Upper lobe of left lung (tissue), 6 donors: ENCODE measurements around the gene MCF2L. TPM values are rescaled to one million over a fixed set of nuclear protein-coding genes. Genes with fewer than 3 reads are reported as not detected.
A peak's percentile ranks its signal among the peaks of the same experiment; 100 is the strongest.

ENCODE experiments used
- ATAC-seq, 2 donors: fragments of 200-7000 bp; cut with Tn5 transposase; one replicate each; pipeline ENCODE4 v1.9.1; 2022; ENCODE audit warnings: mild to moderate bottlenecking in 2 of 2, moderate library complexity in 2 of 2; ENCODE audit not compliant: low FRiP score in 2 of 2
- DNase-seq, 2 donors: peaks; one replicate each; pipeline ENCODE4 v3.0.0-alpha.2; 2019 to 2020
- H3K27ac ChIP-seq, 4 donors: fragments of 200-600 bp; sonication (generic); one replicate each; pipeline ENCODE4 v1.5.1; 2016 to 2019
- H3K27me3 ChIP-seq, 4 donors: fragments of 200-600 bp; sonication (generic); one replicate each; pipeline ENCODE4 v1.5.1; 2017 to 2019
- H3K36me3 ChIP-seq, 4 donors: fragments of 200-600 bp; sonication (generic); one replicate each; pipeline ENCODE4 v1.5.1; 2016 to 2019
- H3K4me1 ChIP-seq, 4 donors: fragments of 200-600 bp; sonication (generic); one replicate each; pipeline ENCODE4 v1.5.1; 2018 to 2019
- H3K4me3 ChIP-seq, 4 donors: fragments of 200-600 bp; sonication (generic); one replicate each; pipeline ENCODE4 v1.5.1; 2017 to 2019; ENCODE audit warnings: mild to moderate bottlenecking in 2 of 4, moderate library complexity in 1 of 4
- H3K9me3 ChIP-seq, 4 donors: fragments of 200-600 bp; sonication (generic); one replicate each; pipeline ENCODE4 v1.5.1; 2018 to 2019
- EP300 ChIP-seq, 4 donors: sonication (generic); formaldehyde crosslinking; IDR thresholded peaks; one replicate each; pipeline ENCODE4 v1.5.1; 2017; ENCODE audit warnings: antibody characterized with exemption in 4 of 4, control low read depth in 2 of 4
- POLR2A ChIP-seq, 4 donors: fragments of 450-650 bp; IDR thresholded peaks; one replicate each; pipeline ENCODE4 v1.5.1; 2016 to 2017; ENCODE audit warnings: antibody characterized with exemption in 4 of 4, mild to moderate bottlenecking in 2 of 4
- POLR2AphosphoS5 ChIP-seq, 2 donors: sonication (generic); formaldehyde crosslinking; IDR thresholded peaks; one replicate each; pipeline ENCODE4 v1.5.1; 2017; ENCODE audit warnings: antibody characterized with exemption in 2 of 2
- WGBS, 2 donors: methylation state at CpG; one replicate each; pipeline ENCODE4 v1.1.5; 2017 to 2018; 5-methylcytosine and 5-hydroxymethylcytosine counted together
- total RNA-seq, 6 donors: library from RNA; depleted of rRNA in 4 of 6; stranded (reverse); fragments of >200 nt in 4 of 6; gene quantifications; one replicate each; pipeline versions ENCODE4 v1.1.0 to v1.2.1, GENCODE V29; 2016 to 2021
- TF ChIP-seq, protein P1 (sequence below), 6 experiments: fragments of 450-650 bp in 4 of 6; fragments of 200-600 bp in 2 of 6; sonication (generic) in 2 of 6; IDR thresholded peaks; one replicate each; pipeline ENCODE4 v1.5.1; 2016 to 2019; ENCODE audit warnings: antibody characterized with exemption in 6 of 6
- donor health status: DM: no; HTN: no; CAD: no; lungs with moderate emphysema.
- donor health status: DM: no; HTN: yes; CAD: no; lungs with severe emphysema.

The MCF2L gene
- total RNA-seq, 6 donors from 2014 or later: 14.3 to 99.5 (median 53.1) TPM

DNA sequence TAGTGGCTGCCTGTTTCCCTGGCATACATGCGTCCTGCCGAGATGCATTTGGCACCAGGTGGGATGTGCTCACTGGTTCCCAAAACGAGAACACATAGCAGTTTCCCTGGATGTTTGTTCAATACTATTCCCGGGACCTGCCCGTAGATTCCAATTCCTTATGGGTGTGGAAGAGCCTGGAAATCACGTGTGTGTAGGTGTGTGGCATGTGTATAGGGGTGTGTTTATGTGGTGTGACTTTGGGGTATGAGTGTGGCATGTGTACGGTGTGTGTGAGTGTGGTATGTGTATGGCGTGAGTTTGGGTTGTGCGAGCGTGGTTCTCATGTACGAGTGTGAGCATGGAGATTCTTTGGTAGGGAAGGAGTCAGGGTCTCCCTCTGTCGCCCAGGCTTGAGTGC lies 133.7 kb downstream of the MCF2L start:
- H3K4me1 ChIP-seq: peaks cover 0 to 7% (median 2%) of the 10 kb centered on the region in 4 donors
- DNase-seq: no peak
- no peak overlapping the region for H3K27ac ChIP-seq
- H3K36me3 ChIP-seq: peaks cover 0 to 4% (median 0%) of the 10 kb centered on the region in 4 donors
- TF ChIP-seq EP300 (IDR thresholded peaks at IDR 0.05) (no peak), POLR2A (IDR thresholded peaks at IDR 0.05) (no peak), POLR2AphosphoS5 (IDR thresholded peaks at IDR 0.05) (no peak)
- TF ChIP-seq, protein P1, sequence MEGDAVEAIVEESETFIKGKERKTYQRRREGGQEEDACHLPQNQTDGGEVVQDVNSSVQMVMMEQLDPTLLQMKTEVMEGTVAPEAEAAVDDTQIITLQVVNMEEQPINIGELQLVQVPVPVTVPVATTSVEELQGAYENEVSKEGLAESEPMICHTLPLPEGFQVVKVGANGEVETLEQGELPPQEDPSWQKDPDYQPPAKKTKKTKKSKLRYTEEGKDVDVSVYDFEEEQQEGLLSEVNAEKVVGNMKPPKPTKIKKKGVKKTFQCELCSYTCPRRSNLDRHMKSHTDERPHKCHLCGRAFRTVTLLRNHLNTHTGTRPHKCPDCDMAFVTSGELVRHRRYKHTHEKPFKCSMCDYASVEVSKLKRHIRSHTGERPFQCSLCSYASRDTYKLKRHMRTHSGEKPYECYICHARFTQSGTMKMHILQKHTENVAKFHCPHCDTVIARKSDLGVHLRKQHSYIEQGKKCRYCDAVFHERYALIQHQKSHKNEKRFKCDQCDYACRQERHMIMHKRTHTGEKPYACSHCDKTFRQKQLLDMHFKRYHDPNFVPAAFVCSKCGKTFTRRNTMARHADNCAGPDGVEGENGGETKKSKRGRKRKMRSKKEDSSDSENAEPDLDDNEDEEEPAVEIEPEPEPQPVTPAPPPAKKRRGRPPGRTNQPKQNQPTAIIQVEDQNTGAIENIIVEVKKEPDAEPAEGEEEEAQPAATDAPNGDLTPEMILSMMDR (IDR thresholded peaks at IDR 0.05): no peak
- WGBS, 2 donors: 83 to 88% methylated on average over 12 of the region's 12 CpGs
- peak in 1 of 2 donors; percentile 25 for ATAC-seq
- H3K9me3 ChIP-seq: no peaks in the 10 kb centered on the region
- H3K27me3 ChIP-seq: no peaks in the 10 kb centered on the region
- H3K4me3 ChIP-seq: no peak overlapping the region

DNA sequence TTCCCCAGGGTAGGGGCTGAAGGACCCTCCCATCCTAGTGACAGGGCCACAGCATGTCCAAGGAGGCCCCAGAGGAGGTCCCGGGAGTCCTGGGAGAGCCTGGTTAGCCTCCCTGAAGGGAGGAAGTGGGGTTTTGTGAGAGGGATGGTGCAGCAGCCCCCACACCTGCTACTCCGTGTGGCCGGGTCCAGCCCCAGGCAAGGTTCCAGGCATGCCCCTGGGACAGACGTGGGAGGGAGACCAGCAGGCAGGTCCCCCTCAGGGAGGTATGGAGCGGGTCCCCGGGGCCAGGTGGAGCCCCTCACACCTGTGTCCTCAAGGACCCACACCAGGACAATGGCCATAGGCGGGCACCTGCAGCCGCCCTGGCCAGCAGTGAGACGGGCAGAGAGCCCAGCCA lies 134.6 kb downstream of the MCF2L start:
- DNase-seq (peak in 1 of 2 donors; percentile 71), ATAC-seq (peak; percentile 17 to 42)
- TF ChIP-seq POLR2AphosphoS5 (IDR thresholded peaks at IDR 0.05) (no peak), EP300 (IDR thresholded peaks at IDR 0.05) (no peak), POLR2A (IDR thresholded peaks at IDR 0.05) (no peak)
- TF ChIP-seq, protein P1 (IDR thresholded peaks at IDR 0.05): no peak
- H3K27me3 ChIP-seq: no peaks in the 10 kb centered on the region
- H3K27ac ChIP-seq: no peak overlapping the region
- no peaks in the 10 kb centered on the region for H3K9me3 ChIP-seq
- 61 to 95% methylated on average over 4 to 9 of the region's 9 CpGs for WGBS, 2 donors
- peaks cover 0 to 7% (median 2%) of the 10 kb centered on the region in 4 donors for H3K4me1 ChIP-seq
- peaks cover 0 to 2% (median 0%) of the 10 kb centered on the region in 4 donors for H3K36me3 ChIP-seq
- H3K4me3 ChIP-seq: no peak overlapping the region

DNA sequence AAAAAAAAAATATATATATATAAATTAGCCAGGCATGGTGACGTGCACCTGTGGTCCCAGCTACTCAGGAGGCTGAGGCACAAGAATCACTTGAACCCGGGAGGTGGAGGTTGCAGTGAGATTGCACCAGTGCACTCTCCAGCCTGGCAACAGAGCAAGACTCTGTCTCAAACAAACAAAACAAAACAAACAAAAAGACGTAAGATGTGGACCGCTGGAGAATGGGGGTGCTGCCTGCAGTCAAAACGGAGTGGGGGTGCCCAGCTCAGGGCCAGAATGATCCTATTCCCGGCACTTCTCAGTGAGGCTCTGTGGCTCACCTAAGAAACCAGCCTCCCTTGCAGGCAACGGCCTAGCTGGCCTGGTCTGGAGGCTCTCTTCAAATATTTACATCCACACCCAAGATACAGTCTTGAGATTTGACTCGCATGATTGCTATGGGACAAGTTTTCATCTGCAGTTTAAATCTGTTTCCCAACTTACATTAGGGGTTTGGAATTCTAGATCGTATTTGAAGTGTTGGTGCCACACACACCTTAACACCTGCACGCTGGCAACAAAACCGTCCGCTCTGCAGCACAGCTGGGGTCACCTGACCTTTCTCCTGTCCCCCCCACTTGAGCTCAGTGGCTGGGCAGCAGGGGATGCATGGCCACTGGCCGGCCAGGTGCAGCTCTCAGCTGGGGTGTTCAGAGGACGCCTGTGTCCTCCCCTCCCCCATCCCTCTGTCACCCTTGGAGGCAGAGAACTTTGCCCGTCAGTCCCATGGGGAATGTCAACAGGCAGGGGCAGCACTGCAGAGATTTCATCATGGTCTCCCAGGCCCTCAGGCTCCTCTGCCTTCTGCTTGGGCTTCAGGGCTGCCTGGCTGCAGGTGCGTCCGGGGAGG lies 136.3 kb downstream of the MCF2L start, which contains the start of gene F7:
F7 (plus strand) TSS at position 760 of the 889 bp plus-strand sequence; CDS start at position 811, 51 bp downstream.
- no peak for DNase-seq
- Histone ChIP-seq H3K36me3 (no peaks in the 10 kb centered on the region), H3K4me1 (peaks cover 7 to 18% (median 11%) of the 10 kb centered on the region in 4 donors), H3K9me3 (no peaks in the 10 kb centered on the region), H3K27me3 (peaks cover 0 to 11% (median 9%) of the 10 kb centered on the region in 4 donors), H3K4me3 (no peak within 1 kb of the TSS), H3K27ac (no peak within 1 kb of the TSS)
- 54 to 64% methylated on average over 13 to 17 of the region's 17 CpGs for WGBS, 2 donors
- TF ChIP-seq POLR2AphosphoS5 (IDR thresholded peaks at IDR 0.05) (no peak), EP300 (IDR thresholded peaks at IDR 0.05) (no peak), POLR2A (IDR thresholded peaks at IDR 0.05) (no peak)
- TF ChIP-seq, protein P1 (IDR thresholded peaks at IDR 0.05): no peak
- no peak for ATAC-seq

DNA sequence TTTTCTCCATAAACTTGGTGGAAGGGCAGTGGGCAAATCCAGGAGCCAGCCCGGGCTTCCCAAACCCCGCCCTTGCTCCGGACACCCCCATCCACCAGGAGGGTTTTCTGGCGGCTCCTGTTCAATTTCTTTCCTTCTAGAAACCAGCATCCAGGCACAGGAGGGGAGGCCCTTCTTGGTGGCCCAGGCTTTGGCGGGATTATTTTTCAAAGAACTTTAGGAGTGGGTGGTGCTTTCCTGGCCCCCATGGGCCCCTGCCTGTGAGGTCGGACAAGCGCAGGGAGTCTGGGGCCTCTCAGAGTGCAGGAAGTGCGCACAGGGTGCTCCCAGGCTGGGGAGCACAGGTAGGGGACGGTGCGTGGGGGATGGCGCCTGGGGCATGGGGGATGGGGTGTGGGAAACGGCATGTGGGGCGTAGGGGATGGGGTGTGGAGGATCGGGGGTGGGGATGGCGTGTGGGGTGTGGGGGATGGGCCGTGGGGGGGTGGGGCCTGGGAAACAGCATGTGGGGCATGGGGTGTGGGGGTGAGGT lies 137.0 kb downstream of the MCF2L start:
- DNase-seq: no peak
- ATAC-seq: no peak
- Histone ChIP-seq H3K27me3 (peaks cover 0 to 19% (median 16%) of the 10 kb centered on the region in 4 donors), H3K36me3 (no peaks in the 10 kb centered on the region), H3K4me1 (peaks cover 12 to 25% (median 18%) of the 10 kb centered on the region in 4 donors), H3K27ac (no peak overlapping the region), H3K9me3 (no peaks in the 10 kb centered on the region), H3K4me3 (no peak overlapping the region)
- 56 to 67% methylated on average over 5 to 9 of the region's 16 CpGs for WGBS, 2 donors
- TF ChIP-seq POLR2A (IDR thresholded peaks at IDR 0.05): no peak
- TF ChIP-seq, protein P1 (IDR thresholded peaks at IDR 0.05): no peak
- no peak for TF ChIP-seq EP300 (IDR thresholded peaks at IDR 0.05)
- TF ChIP-seq POLR2AphosphoS5 (IDR thresholded peaks at IDR 0.05): no peak
